HL-60 (cell line): Measurements from ENCODE around the gene ITGAD.

Experiments
- GABPA ChIP-seq: IDR thresholded peaks from 2 replicates; pipeline ENCODE4 v1.6.1; 2012; ENCODE audit warnings: low read depth
- TF ChIP-seq, protein P1 (sequence below): IDR thresholded peaks from one replicate; pipeline ENCODE4 v1.5.1; 2011; ENCODE audit warnings: low read length, control low read depth, inconsistent platforms; ENCODE audit not compliant: insufficient read depth
- TF ChIP-seq, protein P2 (sequence below): IDR thresholded peaks from 2 replicates; pipeline ENCODE4 v1.6.1; 2012; ENCODE audit warnings: low read depth; ENCODE audit not compliant: insufficient replicate concordance

DNA sequence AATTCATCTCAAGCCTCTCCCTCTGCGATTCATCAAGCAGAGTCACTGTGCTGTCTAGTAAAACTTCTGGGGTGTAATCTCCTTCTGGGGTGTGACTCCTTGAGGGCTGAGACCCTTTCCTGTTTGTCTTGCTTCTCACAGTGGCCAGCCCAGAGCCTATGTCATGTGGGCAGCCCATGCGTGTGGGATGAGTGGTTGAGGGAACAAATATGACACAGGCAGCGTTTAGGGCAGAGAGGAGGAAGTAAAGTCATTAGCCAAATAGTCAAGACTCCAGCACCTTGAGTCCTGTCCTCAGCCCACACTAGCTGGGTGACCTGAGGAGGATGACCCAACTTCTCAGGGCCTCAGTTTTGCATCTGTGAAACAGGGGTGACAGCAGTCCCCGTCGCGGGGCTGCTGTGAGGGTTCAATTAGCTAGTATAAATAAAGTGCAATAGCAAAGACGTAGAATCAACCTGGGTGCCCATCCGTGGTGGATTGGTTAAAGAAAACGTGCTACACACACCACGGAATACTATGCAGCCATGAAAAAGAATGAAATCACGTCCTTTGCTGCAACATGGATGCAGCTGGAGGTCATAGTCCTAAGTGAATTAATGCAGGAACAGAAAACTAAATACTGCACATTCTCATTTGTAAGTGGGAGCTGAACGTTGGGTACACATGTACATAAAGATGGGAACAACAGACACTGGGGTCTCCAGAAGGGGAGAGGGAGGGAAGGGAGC is 42.7 kb upstream of the ITGAD start:
- TF ChIP-seq, protein P1, sequence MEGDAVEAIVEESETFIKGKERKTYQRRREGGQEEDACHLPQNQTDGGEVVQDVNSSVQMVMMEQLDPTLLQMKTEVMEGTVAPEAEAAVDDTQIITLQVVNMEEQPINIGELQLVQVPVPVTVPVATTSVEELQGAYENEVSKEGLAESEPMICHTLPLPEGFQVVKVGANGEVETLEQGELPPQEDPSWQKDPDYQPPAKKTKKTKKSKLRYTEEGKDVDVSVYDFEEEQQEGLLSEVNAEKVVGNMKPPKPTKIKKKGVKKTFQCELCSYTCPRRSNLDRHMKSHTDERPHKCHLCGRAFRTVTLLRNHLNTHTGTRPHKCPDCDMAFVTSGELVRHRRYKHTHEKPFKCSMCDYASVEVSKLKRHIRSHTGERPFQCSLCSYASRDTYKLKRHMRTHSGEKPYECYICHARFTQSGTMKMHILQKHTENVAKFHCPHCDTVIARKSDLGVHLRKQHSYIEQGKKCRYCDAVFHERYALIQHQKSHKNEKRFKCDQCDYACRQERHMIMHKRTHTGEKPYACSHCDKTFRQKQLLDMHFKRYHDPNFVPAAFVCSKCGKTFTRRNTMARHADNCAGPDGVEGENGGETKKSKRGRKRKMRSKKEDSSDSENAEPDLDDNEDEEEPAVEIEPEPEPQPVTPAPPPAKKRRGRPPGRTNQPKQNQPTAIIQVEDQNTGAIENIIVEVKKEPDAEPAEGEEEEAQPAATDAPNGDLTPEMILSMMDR: no peak
- TF ChIP-seq, protein P2, sequence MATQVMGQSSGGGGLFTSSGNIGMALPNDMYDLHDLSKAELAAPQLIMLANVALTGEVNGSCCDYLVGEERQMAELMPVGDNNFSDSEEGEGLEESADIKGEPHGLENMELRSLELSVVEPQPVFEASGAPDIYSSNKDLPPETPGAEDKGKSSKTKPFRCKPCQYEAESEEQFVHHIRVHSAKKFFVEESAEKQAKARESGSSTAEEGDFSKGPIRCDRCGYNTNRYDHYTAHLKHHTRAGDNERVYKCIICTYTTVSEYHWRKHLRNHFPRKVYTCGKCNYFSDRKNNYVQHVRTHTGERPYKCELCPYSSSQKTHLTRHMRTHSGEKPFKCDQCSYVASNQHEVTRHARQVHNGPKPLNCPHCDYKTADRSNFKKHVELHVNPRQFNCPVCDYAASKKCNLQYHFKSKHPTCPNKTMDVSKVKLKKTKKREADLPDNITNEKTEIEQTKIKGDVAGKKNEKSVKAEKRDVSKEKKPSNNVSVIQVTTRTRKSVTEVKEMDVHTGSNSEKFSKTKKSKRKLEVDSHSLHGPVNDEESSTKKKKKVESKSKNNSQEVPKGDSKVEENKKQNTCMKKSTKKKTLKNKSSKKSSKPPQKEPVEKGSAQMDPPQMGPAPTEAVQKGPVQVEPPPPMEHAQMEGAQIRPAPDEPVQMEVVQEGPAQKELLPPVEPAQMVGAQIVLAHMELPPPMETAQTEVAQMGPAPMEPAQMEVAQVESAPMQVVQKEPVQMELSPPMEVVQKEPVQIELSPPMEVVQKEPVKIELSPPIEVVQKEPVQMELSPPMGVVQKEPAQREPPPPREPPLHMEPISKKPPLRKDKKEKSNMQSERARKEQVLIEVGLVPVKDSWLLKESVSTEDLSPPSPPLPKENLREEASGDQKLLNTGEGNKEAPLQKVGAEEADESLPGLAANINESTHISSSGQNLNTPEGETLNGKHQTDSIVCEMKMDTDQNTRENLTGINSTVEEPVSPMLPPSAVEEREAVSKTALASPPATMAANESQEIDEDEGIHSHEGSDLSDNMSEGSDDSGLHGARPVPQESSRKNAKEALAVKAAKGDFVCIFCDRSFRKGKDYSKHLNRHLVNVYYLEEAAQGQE: no peak
- no peak for TF ChIP-seq GABPA
